ENCODE results near the gene ATXN7L3.

Gene ATXN7L3

DNA sequence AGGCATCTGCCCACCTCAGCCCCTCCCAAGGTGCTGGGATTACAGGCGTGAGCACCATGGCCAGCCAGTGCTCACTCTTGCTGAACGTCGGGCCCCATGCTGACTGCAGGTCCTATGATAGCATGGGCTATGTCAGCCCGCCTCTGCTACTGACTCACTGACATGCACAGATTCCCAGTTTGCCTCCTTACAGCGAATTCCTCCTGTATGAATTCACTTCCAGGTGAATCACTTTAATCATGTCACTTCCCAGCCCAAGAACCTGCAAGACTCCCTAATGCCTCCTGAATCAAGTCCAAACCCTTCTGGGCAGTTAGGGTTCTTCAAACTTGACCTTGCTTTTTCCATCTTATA is 35.9 kb upstream of the ATXN7L3 start:
- TF ChIP-seq, protein P1, sequence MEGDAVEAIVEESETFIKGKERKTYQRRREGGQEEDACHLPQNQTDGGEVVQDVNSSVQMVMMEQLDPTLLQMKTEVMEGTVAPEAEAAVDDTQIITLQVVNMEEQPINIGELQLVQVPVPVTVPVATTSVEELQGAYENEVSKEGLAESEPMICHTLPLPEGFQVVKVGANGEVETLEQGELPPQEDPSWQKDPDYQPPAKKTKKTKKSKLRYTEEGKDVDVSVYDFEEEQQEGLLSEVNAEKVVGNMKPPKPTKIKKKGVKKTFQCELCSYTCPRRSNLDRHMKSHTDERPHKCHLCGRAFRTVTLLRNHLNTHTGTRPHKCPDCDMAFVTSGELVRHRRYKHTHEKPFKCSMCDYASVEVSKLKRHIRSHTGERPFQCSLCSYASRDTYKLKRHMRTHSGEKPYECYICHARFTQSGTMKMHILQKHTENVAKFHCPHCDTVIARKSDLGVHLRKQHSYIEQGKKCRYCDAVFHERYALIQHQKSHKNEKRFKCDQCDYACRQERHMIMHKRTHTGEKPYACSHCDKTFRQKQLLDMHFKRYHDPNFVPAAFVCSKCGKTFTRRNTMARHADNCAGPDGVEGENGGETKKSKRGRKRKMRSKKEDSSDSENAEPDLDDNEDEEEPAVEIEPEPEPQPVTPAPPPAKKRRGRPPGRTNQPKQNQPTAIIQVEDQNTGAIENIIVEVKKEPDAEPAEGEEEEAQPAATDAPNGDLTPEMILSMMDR (IDR thresholded peaks at IDR 0.05; ENCODE audit: insufficient read depth, low read depth, low read length, missing control alignments): no peak
- no peak for DNase-seq (ENCODE audit: low read depth)
- H3K4me3 ChIP-seq (ENCODE audit: low read depth, low read length): no peak overlapping the region

GRCh38 chr17:44233582-44233981 is 33.9 kb upstream of the ATXN7L3 start:
- H3K4me3 ChIP-seq (ENCODE audit: low read depth, low read length): no peak overlapping the region
- TF ChIP-seq, protein P1 (IDR thresholded peaks at IDR 0.05; ENCODE audit: insufficient read depth, low read depth, low read length, missing control alignments): no peak
- DNase-seq (ENCODE audit: low read depth): no peak

GRCh38 chr17:44232061-44232460 is 32.4 kb upstream of the ATXN7L3 start:
- no peak for DNase-seq (ENCODE audit: low read depth)
- TF ChIP-seq, protein P1 (IDR thresholded peaks at IDR 0.05; ENCODE audit: insufficient read depth, low read depth, low read length, missing control alignments): no peak
- no peak overlapping the region for H3K4me3 ChIP-seq (ENCODE audit: low read depth, low read length)

GRCh38 chr17:44230140-44230539 is 30.5 kb upstream of the ATXN7L3 start:
- TF ChIP-seq, protein P1 (IDR thresholded peaks at IDR 0.05; ENCODE audit: insufficient read depth, low read depth, low read length, missing control alignments): no peak
- no peak for DNase-seq (ENCODE audit: low read depth)
- no peak overlapping the region for H3K4me3 ChIP-seq (ENCODE audit: low read depth, low read length)

- H3K4me3 ChIP-seq (ENCODE audit: low read depth, low read length): no peak overlapping the region
- TF ChIP-seq, protein P1 (IDR thresholded peaks at IDR 0.05; ENCODE audit: insufficient read depth, low read depth, low read length, missing control alignments): no peak
- DNase-seq (ENCODE audit: low read depth): no peak
Measured at GRCh38 chr17:44229090-44229489, 29.4 kb upstream of the ATXN7L3 start.

DNA sequence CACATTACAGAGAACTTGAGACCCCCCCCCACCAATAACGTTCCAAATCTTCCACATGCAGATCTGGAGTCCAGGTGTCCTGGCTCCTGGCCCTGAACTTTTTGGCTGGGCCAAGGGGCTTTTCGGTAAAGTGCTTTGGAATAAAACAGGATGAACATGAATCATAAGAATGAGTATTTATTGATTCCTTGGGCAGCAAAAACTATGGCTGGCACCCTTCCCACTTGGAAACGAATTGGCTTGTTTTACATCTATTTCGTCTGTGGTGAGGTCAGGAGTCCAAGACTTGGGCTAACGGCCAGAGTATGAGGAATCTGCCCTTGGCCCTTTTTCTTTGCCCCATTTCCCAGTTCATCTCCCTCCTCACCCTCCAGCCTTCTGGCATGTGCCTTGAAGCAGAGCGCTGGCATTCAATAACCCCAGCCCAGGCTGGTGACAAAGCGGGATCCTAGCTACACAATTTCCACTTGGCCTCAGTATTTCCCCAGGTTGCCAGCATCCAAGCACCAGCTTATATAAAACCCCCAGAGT is 23.9 kb upstream of the ATXN7L3 start:
- DNase-seq (ENCODE audit: low read depth): no peak
- TF ChIP-seq, protein P1 (IDR thresholded peaks at IDR 0.05; ENCODE audit: insufficient read depth, low read depth, low read length, missing control alignments): no peak
- H3K4me3 ChIP-seq (ENCODE audit: low read depth, low read length): no peak overlapping the region

DNA sequence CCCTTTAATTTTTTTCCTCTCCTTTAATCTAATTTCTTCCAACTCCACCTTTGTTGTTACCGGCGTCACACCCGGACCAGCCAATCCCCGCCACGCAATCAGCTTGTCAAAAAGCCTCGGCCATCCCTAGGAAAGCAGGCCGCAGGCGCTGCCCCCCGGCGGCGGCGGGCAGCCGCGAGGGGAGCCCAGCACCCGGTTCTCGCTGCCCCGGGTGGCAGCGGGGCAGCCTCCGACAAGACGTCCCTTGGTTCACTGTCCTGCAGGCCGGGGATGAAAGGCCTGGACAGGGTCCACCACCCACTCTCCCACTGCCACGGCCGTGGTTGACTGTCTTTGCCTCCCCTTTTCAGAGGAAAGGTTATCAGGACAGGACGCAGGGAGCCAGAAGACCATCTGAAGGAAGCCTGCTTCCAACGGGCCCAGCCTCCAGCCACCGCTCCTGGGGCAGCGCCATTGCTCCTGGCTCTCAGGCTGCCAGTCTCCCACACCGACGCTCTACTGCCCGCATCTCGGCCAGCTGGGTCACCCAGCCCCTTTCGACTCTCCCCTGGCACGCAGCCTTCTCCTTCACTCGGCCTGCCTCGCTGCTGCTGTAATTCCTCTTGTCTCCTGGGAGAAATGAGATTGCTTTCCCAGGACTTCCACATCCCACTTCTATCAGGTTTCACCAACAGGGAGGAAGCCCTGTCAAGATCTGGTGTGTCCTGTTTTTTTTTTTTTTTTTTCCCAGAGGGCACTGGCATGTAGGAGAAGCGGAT is 22.6 kb upstream of the ATXN7L3 start:
- peak overlapping the region; percentile 72 for H3K4me3 ChIP-seq (ENCODE audit: low read depth, low read length)
- peak; percentile 67 for DNase-seq (ENCODE audit: low read depth)
- TF ChIP-seq, protein P1 (IDR thresholded peaks at IDR 0.05; ENCODE audit: insufficient read depth, low read depth, low read length, missing control alignments): no peak
